Thymus (tissue), 11 donors: ENCODE results near the gene ORM2. TPM values are rescaled to one million over a fixed set of nuclear protein-coding genes. Genes with fewer than 3 reads are reported as not detected.

ENCODE experiments used
- DNase-seq, 9 donors: peaks; one replicate each; pipeline ENCODE4 v3.0.0-alpha.2; 2013; ENCODE audit warnings: low spot score in 9 of 9, low read depth in 6 of 9, missing footprints in 1 of 9
- H3K27ac ChIP-seq, 2 donors: one replicate each; pipeline ENCODE4 v1.5.1; 2013; ENCODE audit warnings: control low read depth in 1 of 2, low read depth in 1 of 2, low read length in 1 of 2, mild to moderate bottlenecking in 1 of 2, moderate library complexity in 1 of 2
- H3K27me3 ChIP-seq, 2 donors: one replicate each; pipeline ENCODE4 v1.5.1; 2013; ENCODE audit warnings: low read length in 1 of 2; ENCODE audit not compliant: control insufficient read depth in 2 of 2, insufficient read depth in 1 of 2
- H3K36me3 ChIP-seq, 2 donors: one replicate each; pipeline ENCODE4 v1.5.1; 2013; ENCODE audit warnings: low read length in 1 of 2, mild to moderate bottlenecking in 1 of 2, moderate library complexity in 1 of 2; ENCODE audit not compliant: control insufficient read depth in 2 of 2, insufficient read depth in 2 of 2
- H3K4me1 ChIP-seq, 2 donors: one replicate each; pipeline ENCODE4 v1.5.1; 2013; ENCODE audit warnings: low read length in 2 of 2; ENCODE audit not compliant: control insufficient read depth in 2 of 2, insufficient read depth in 2 of 2
- H3K4me3 ChIP-seq, 2 donors: one replicate each; pipeline ENCODE4 v1.5.1; 2013; ENCODE audit warnings: low read length in 2 of 2, control low read depth in 1 of 2, mild to moderate bottlenecking in 1 of 2
- H3K9me3 ChIP-seq, 2 donors: one replicate each; pipeline ENCODE4 v1.5.1; 2013; ENCODE audit warnings: low read length in 1 of 2, mild to moderate bottlenecking in 1 of 2; ENCODE audit not compliant: control insufficient read depth in 2 of 2, insufficient read depth in 1 of 2
- WGBS: extraction: QIAGEN DNeasy Blood & Tissue Kit; methylation state at CpG from one replicate; pipeline ENCODE4 v1.1.7; 2013; 5-methylcytosine and 5-hydroxymethylcytosine counted together
- polyA plus RNA-seq: library from polyadenylated mRNA; stranded (reverse); fragments of 200-250 nt; gene quantifications from one replicate; pipeline ENCODE4 v1.2.3, GENCODE V29; 2013
- total RNA-seq: library from RNA; stranded (reverse); fragments of 120-200 nt; gene quantifications from one replicate; pipeline ENCODE4 v1.2.4, GENCODE V29; 2013
- donor health status: healthy.

ORM2 gene
- total and polyA plus RNA-seq, 2 donors = 0.38 to 1.1 TPM

DNA sequence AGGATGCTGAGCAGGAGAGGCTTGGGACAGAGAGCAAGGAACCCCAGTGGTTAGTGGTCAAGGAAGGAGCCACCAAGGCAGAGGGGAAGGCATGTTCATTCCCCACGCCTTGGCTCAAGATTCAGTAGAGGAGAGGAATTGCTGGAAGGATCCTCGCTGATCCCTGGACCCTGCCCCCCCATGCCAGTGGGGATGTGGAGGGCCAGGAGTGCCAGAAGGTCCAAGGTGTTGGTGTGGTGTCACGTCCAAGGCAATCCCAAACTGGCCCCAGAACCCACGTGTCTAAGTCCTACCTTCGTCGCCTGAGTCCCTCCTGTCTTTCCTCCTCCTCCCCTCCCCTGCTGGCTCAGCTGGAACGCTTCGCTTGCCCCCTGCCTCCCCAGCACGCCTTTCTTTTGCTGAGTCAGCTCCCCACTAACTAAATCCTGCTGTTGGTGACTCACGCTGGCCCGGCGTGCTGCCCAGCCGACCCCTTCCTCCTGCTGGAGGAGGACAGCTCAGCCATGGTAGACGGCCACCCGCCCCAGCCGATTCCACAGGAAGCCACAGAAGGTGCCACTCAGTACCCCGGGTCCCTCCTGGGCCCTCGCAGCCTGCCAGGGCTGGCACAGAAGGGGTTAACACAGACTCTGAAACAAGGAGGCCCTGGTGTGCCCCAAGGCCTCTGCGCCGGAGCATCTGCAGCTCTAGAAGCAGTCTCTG lies 44.4 kb upstream of the ORM2 start:
- Histone ChIP-seq H3K27me3 (no peaks in the 10 kb centered on the region), H3K4me1 (peaks cover 0 to 6% of the 10 kb centered on the region in 2 donors), H3K9me3 (no peaks in the 10 kb centered on the region), H3K4me3 (no peak overlapping the region), H3K36me3 (no peaks in the 10 kb centered on the region), H3K27ac (peak overlapping the region; percentile 40 to 62)
- WGBS = 70% methylated on average over 20 of the region's 20 CpGs
- DNase-seq = no peak

DNA sequence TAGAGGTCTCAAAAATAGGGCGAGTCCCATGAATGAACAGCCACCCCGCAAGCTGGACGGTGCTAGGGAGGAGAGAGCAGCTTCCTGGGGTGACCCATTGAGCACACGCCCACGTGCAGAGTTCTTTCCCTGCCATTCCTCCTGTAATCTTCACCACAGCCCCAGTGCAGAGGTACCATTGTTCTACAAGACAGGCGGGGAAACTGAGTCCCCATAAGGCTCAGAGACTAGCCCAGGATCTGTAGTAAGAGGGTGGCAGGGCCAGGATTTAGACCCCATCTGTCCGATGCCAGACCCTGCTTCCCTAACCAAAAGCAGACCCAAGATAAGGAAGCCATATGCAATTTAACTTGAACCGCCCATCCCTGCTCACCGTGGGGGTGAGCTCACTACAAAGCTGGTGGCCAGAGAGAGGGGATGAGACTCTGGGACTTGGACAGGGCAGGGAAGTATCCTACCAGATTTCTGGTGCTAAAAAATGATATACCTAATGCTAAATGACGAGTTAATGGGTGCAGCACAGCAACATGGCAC lies 43.5 kb upstream of the ORM2 start:
- Histone ChIP-seq H3K4me1 (peaks cover 0 to 6% of the 10 kb centered on the region in 2 donors), H3K4me3 (no peak overlapping the region), H3K36me3 (no peaks in the 10 kb centered on the region), H3K27me3 (no peaks in the 10 kb centered on the region), H3K9me3 (no peaks in the 10 kb centered on the region), H3K27ac (no peak overlapping the region)
- 94% methylated on average over 10 of the region's 10 CpGs for WGBS
- DNase-seq = no peak

GRCh38 chr9:114287001-114287762 lies 42.5 kb upstream of the ORM2 start:
- WGBS = 84% methylated on average over 16 of the region's 16 CpGs
- H3K36me3 ChIP-seq = no peaks in the 10 kb centered on the region

GRCh38 chr9:114287763-114288192 lies 41.9 kb upstream of the ORM2 start:
- no peak for DNase-seq
- WGBS = 91% methylated on average over 15 of the region's 15 CpGs
- Histone ChIP-seq H3K27me3 (peaks cover 0 to 2% of the 10 kb centered on the region in 2 donors), H3K4me3 (no peak overlapping the region), H3K36me3 (no peaks in the 10 kb centered on the region), H3K27ac (peak overlapping the region; percentile 25 to 65), H3K9me3 (no peaks in the 10 kb centered on the region), H3K4me1 (peaks cover 0 to 6% of the 10 kb centered on the region in 2 donors)

More at GRCh38 chr9:114287001-114287762, 42.5 kb upstream of the ORM2 start:
- peaks cover 0 to 6% of the 10 kb centered on the region in 2 donors for H3K4me1 ChIP-seq
- H3K9me3 ChIP-seq = no peaks in the 10 kb centered on the region
- H3K27me3 ChIP-seq = peaks cover 0 to 2% of the 10 kb centered on the region in 2 donors
- no peak for DNase-seq
- H3K4me3 ChIP-seq = no peak overlapping the region
- peak overlapping the region in 1 of 2 donors; percentile 65 for H3K27ac ChIP-seq

DNA sequence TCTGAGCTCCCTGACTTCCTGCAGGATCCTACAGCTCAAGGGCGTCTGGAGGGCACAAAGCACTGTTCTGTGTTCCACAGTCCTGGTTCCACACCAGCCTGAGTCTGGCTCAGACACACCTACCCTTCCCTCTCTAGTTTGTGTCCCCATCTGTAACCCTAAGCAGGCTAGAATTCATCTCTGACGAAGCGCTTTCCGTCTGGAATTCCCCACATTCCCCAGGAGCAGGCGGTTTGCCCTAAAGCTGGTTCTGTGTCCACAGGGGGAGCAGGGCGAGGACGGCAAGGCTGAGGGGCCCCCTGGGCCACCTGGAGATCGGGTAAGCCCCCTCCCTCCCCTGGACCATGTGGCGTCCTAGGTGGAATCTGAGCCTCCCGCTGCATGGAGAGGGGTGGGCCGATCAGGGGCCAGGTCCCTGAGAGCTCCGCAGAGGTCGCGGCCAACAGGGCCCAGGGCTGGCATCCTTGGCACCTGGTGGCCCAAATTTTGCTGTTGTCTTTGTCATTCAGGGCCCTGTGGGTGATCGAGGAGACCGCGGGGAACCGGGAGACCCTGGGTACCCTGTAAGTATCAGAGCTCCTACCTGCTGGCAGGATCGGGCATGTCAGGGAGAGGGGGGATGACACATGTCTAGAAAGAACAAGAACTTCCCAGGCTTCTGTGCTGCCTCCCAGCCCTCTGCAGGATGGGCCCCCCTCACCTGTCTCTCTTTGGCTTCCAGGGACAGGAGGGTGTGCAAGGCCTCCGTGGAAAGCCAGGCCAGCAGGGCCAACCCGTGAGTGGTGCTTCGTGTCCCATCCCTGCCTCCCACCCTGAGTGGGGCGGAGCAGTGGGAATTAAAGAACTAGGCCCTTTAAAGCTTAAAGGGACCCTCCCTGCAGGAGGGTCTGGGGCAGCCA lies 41.2 kb upstream of the ORM2 start:
- Histone ChIP-seq H3K4me3 (no peak overlapping the region), H3K4me1 (peaks cover 0 to 3% of the 10 kb centered on the region in 2 donors), H3K9me3 (no peaks in the 10 kb centered on the region), H3K27ac (peak overlapping the region; percentile 62 to 80), H3K36me3 (no peaks in the 10 kb centered on the region), H3K27me3 (peaks cover 0 to 2% of the 10 kb centered on the region in 2 donors)
- 87% methylated on average over 23 of the region's 23 CpGs for WGBS
- peak in 1 of 9 donors; percentile 23 for DNase-seq

- H3K4me1 ChIP-seq = peaks cover 0 to 3% of the 10 kb centered on the region in 2 donors
- H3K9me3 ChIP-seq = no peaks in the 10 kb centered on the region
- no peaks in the 10 kb centered on the region for H3K36me3 ChIP-seq
- no peak overlapping the region for H3K4me3 ChIP-seq
- peak overlapping the region in 1 of 2 donors; percentile 60 for H3K27ac ChIP-seq
- DNase-seq = no peak
- 90% methylated on average over 13 of the region's 13 CpGs for WGBS
- H3K27me3 ChIP-seq = peaks cover 0 to 2% of the 10 kb centered on the region in 2 donors
Observed at GRCh38 chr9:114289106-114289505, 40.6 kb upstream of the ORM2 start.

DNA sequence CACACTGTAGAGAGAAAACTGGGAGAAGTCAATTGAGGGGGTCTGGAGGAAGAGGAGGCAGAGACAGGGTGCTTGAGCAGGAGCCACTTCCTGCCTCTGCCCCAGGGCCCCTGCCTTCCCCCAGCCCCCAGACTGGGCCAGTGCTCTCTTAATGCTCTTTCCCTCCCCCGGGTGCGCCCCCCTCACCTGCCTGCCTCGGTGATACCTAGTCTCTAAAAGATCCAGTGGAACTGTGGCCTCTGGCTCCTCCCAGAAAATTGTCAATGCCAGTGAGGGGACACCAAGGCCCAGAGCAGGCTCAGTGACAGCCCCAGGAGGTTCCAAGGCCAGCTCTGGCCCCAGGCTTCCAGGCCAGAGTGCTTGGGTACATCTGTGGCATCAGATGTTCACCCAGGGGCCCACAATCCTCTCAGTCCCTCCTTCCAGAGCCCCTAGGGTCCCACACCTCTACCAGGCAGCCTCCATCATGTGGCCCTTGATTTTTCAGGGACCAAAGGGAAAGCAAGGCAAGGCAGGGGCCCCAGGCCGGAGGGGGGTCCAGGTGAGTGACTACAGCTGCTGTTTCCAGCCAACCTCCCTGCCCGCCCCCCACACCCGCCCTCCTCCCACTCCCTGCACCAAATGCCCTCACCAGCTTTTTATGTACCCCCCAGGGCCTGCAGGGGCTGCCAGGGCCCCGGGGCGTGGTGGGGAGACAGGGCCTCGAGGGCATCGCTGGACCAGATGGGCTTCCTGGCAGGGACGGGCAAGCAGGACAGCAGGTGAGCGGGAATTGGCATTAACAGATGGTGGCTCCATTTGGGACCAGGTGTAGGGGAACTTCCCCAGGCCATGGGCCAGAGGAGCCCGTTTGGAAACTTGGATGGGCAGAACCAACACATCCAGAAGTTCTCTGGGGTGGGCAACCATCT lies 39.8 kb upstream of the ORM2 start:
- peaks cover 0 to 3% of the 10 kb centered on the region in 2 donors for H3K4me1 ChIP-seq
- H3K27ac ChIP-seq = peak overlapping the region in 1 of 2 donors; percentile 60
- WGBS = 93% methylated on average over 13 of the region's 13 CpGs
- peaks cover 0 to 2% of the 10 kb centered on the region in 2 donors for H3K27me3 ChIP-seq
- H3K4me3 ChIP-seq = no peak overlapping the region
- no peaks in the 10 kb centered on the region for H3K9me3 ChIP-seq
- no peaks in the 10 kb centered on the region for H3K36me3 ChIP-seq
- no peak for DNase-seq

DNA sequence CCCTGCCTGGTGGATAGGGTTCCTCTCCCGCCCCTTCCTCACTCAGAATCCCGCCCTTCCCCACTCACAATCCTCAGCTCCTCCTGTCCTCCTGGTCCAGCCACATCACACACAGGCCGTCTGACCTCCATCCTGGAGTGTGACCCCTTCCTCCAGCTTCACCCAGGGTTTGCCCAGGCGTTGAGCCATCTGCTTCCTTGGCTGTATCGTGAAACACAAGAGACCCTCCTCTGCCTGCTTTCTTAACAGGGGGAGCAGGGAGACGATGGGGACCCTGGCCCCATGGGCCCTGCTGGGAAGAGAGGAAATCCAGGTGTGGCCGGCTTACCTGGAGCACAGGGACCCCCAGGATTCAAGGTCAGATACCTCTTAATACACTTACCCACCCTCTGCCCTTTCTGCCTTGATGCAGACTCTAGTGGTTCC lies 39.1 kb upstream of the ORM2 start:
- H3K27ac ChIP-seq = no peak overlapping the region
- peaks cover 0 to 3% of the 10 kb centered on the region in 2 donors for H3K4me1 ChIP-seq
- H3K9me3 ChIP-seq = no peaks in the 10 kb centered on the region
- H3K27me3 ChIP-seq = peaks cover 0 to 2% of the 10 kb centered on the region in 2 donors
- H3K4me3 ChIP-seq = no peak overlapping the region
- no peaks in the 10 kb centered on the region for H3K36me3 ChIP-seq
- 80% methylated on average over 7 of the region's 7 CpGs for WGBS
- DNase-seq = no peak
